Glomerular visceral epithelial cell (primary cell): ENCODE results near the gene SLC25A17.

ENCODE experiments used
- DNase-seq: peaks from one replicate; pipeline ENCODE4 v3.0.0-alpha.2; 2016; ENCODE audit errors: extremely low spot score

The SLC25A17 gene

GRCh38 chr22:40758390-40758789 lies 60.8 kb downstream of the SLC25A17 start:
- DNase-seq = no peak

- DNase-seq = no peak
Observed at GRCh38 chr22:40757071-40757470, 62.1 kb downstream of the SLC25A17 start.

DNA sequence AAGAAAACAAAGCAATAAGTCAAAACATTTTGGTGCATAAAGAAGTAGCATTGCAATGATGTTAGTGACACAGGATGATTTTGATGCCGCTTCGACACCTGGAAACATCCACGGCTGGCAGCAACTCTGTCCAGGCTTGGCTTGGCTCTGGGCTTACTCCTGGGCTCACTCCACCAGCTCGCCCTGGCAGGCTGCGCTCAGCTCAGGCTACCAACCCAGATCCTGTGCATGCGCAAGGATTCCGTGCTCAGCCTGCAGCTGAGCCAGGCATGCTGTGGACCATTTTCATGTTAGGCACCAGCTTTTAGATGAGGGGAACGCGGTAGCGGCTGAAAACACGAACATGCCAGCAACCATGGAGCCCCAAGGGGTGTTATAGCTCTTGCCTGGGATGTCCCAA lies 66.0 kb downstream of the SLC25A17 start:
- no peak for DNase-seq

DNA sequence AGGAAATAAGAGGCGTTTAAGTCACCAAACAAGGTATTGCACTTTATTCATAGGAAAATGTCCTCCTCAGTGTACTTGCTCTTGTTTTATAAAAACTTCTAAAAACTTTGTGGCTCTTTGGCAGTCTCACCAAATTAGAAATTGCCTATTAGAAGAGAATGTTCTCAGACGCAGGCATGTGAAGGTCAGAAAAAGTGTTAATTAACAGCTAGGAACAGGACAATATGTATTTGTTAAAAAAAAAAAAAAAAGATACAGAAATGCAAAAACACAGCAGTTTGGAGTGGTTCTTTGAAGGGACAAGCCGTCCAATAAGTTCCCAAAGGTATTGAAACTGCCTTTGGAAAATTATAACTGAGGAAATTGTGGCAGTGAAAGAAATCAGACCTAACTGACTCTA lies 67.9 kb downstream of the SLC25A17 start:
- DNase-seq = no peak

GRCh38 chr22:40749829-40750228 lies 69.3 kb downstream of the SLC25A17 start:
- DNase-seq = no peak

DNA sequence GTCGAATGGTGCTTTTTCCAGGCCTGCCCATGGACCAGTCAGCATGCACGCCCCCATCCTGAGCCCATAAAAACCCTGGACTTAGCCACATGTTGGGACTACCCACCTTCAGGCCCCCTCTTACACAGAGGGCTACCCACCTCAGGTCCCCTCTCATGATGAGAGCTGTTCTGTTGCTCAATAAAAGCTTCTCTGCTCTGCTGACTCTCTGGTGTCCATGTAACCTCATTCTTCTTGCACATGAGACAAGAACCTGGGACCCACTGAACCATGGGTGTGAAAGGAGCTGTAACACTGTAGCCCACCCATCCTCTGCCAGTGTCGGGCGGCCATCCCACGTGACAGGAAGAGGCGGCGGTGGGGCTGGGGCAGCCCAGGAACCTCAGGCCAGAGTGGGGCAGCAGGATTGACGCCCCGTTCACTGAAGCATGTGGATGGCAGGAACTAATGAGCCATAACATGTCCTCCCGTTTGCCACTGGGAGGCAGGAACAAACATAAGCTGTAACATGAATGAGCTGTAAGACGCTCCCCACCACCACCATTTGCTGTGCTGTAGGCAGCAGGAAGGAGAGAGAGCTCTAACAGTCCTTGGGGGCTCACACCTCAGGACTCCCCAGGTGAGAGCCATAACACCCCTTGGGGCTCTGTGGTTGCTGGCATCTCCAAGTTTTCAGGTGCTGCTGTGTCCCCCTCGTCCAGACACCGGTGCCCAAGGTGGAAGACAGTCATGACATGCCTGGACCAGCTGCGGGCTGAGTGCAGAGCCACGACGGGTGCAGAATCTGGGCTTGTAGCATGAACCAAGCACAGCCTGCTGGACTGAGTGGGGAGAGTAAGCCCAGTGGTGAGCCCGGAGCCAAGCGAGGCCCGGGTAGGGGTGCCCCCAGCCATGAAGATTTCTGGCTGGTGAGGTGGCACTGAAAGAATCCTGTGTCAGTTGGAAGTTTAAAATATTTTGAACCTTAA lies 70.5 kb downstream of the SLC25A17 start:
- DNase-seq = no peak

DNA sequence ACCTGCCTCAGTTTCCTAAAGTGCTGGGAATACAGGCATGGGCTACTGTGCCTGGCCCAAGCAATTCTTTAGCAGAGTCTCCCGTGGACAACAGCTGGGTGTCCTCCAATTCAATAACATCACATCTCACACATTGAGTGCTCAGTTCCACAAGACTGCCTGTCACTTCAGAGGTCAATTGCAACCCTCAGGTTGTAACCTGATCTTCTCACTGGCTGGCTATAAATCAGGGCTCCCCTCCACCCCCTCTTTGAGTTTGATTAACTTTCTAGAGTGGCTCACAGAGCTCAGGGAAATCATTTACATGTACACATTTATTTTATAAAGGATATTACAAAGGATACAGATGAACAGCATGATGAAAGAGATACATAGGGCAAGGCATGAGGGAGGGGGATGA lies 71.8 kb downstream of the SLC25A17 start:
- no peak for DNase-seq

- DNase-seq = no peak
Observed at GRCh38 chr22:40746428-40747220, 72.5 kb downstream of the SLC25A17 start.

DNA sequence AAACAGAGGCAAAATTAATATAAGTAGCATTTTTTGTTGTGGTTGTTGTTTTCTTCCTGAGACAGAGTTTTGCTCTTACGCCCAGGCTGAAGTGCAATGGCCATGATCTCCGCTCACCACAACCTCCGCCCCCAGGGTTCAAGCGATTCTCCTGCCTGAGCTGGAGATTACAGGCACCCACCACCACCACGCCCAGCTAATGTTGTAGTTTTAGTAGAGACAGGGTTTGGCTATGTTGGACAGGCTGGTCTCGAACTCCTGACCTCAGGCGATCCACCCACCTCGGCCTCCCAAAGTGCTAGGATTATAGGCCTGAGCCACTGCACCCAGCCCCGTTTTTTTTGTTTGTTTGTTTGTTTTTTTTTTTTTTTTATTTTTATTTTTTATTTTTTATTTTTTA lies 75.4 kb downstream of the SLC25A17 start:
- no peak for DNase-seq

DNA sequence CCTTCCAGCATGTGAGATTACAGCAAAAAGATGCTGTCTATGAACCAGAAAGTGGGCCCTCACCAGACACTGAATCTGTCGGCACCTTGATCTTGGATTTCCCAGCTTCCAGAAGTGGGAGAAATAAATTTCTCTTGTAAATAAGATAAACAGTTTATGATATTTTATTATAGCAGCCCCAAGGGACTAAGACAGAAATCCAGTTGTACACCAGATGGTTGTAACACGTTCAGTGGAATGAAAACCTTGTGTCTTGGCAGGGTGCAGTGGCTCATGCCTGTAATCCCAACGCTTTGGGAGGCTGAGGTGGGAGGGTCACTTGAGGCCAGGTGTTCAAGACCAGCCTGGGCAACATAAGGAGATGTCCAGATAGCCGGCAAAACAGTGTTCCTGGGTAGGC lies 78.0 kb downstream of the SLC25A17 start:
- DNase-seq = no peak

- no peak for DNase-seq
Observed at GRCh38 chr22:40739721-40740120, 79.4 kb downstream of the SLC25A17 start.

DNA sequence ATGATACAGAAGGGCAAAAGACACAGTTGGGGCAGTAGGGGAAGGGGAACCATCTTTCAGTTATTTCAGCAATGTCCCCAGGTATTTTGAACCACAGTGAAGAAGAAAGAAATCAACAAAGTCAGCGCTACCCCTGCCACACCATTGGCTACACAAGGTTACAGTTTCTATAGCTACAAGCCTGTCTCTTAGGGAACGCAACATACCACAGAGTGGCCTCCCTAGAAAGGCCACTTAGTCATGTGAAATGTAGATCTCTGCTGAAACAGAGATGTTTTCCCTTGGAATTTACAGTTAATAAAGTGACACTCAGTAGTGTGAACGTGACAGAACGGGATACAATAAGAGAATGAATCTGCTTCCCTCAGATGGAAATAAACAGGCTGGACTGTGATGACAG lies 85.2 kb downstream of the SLC25A17 start:
- DNase-seq = no peak

DNA sequence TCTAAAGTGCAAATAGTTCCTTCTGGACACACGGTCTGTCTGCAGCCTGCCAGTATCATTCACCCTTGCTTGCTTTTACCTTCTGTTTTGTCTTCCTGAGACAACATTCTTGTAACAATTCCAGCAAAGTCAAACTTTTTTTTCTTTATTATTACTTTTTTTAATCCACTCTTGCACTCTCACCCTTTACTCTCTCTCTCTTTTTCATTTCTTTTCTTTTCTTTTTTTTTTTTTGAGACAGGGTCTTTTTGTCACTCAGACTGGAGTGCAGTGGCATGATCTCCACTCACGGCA lies 86.2 kb downstream of the SLC25A17 start:
- no peak for DNase-seq

GRCh38 chr22:40729284-40729683 lies 89.9 kb downstream of the SLC25A17 start:
- DNase-seq = no peak

DNA sequence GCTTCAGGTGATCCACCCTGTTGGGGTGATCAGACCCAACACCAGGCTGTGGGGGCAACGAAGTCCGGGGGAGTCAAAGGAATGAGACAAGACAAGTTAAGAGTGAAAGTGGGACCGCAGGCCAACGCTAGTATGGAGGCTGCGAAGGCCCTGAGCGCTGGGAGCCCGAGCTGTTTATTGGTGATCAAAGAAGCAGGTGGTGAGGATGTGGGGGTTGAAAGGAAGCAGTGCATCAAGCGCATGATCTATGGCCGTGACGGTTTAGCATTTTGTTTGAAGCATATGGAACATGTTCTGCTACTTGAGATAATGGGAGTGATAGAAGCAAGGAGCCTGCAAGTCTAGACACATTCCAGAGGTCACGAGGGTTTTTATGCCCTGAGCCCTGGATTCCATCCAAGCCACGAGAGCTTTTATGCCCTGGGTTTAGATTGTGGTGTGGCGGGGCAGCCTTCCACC lies 90.4 kb downstream of the SLC25A17 start:
- peak; percentile 46 for DNase-seq

GRCh38 chr22:40727964-40728615 lies 91.1 kb downstream of the SLC25A17 start:
- no peak for DNase-seq

DNA sequence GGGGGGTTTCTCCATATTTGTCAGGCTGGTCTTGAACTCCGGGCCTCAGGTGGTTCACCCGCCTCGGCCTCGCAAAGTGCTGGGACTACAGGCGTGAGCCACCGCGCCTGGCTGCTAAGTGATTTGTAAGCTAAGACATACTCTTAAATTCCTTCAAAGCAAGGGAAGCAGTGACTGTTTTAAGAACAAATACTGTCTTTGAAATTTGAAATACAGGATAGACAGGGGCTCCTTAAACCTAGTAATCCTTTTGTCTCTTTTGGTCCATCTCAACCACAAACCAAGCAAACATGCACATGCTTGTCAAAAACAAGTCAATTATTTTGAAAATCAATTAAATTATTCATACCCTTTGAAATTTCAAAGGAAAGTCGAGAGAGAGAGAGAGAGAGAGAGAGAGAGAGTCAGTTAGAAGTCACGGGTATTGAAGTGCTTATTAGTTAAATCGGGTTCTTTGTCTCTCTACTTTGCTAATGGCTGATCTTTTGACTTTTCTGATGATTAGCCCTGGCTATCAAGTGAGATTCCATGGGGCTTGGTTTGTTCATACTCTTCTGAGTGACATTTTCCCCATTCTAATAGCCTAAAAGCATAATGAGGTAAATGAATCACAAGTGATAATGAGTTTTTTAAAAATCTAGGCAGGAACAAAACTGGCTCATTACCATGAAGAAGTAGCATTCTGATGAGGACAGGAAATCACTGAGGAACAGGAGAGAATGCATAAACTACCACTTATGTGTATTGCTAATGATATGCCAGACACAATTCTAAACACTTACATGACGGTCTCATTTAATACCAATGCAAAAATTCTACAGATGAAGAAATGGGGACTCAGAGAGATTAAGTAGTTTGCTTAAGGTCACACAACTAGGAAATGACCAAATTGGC lies 91.8 kb downstream of the SLC25A17 start:
- DNase-seq = no peak

DNA sequence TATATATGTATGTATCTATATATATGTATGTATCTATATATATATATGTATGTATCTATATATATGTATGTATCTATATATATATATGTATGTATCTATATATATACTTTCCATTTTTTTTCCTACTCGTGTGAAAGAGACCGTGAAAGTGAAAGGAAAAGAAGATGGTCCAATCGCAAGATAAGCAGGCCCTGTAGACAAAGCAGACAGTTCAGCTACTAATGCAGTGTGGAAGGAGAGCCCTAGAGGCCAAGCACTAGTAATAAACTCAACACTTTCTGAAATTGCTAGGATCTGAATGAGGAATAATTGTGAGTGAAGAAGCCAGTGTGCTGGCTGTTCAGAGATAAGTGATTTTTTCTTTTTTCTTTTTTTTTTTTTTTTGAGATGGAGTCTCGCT lies 92.6 kb downstream of the SLC25A17 start:
- DNase-seq = no peak

GRCh38 chr22:40723396-40723933 lies 95.7 kb downstream of the SLC25A17 start:
- DNase-seq = no peak

- DNase-seq = no peak
Observed at GRCh38 chr22:40721266-40721665, 97.9 kb downstream of the SLC25A17 start.
